B cell (primary cell): ENCODE results near the gene SOX15. TPM values are rescaled to one million over a fixed set of nuclear protein-coding genes. Genes with fewer than 3 reads are reported as not detected.

ENCODE experiments used
- ATAC-seq: fragments of 200-7000 bp; cut with Tn5 transposase; one replicate; pipeline ENCODE4 v1.10.0; 2021; ENCODE audit warnings: low read depth, mild to moderate bottlenecking, moderate number of reproducible peaks, moderate library complexity
- CTCF ChIA-PET: fragments of 350-600 bp; sonication (Branson Sonifier 250); formaldehyde crosslinking; loops from one replicate; lab custom pipeline; 2021; ENCODE audit warnings: antibody characterized with exemption, inconsistent platforms; lab: Charles Lee
- POLR2A ChIA-PET: fragments of 350-600 bp; sonication (Branson Sonifier 250); formaldehyde crosslinking; loops from one replicate; lab custom pipeline; 2021; ENCODE audit warnings: antibody characterized with exemption; lab: Charles Lee
- DNase-seq: peaks from one replicate; pipeline ENCODE4 v3.0.0; 2013
- H2AFZ ChIP-seq: 2 replicates; pipeline ENCODE4 v1.6.1; 2012; ENCODE audit warnings: mild to moderate bottlenecking, low read depth, low read length; ENCODE audit not compliant: insufficient read depth, poor library complexity, severe bottlenecking
- H3K27ac ChIP-seq, 2 donors: 1 replicate in 1 of 2; 2 replicates in 1 of 2; pipeline ENCODE4 v1.5.1; 2012 to 2013; ENCODE audit warnings: low read length in 2 of 2, mild to moderate bottlenecking in 2 of 2, moderate library complexity in 1 of 2
- H3K27me3 ChIP-seq, 4 experiments: fragments of 200-600 bp in 1 of 4; sonication (generic) in 1 of 4; replicated peaks in 1 of 4; 1 replicate in 2 of 4; 2 replicates in 2 of 4; pipeline versions ENCODE4 v1.6.1 to v1.7.0; 2013 to 2016; ENCODE audit warnings: low read length in 3 of 4, mild to moderate bottlenecking in 2 of 4, mixed read lengths in 1 of 4, moderate library complexity in 1 of 4; ENCODE audit not compliant: insufficient read depth in 4 of 4, control insufficient read depth in 3 of 4; ENCODE audit errors: control extremely low read depth in 1 of 4
- H3K36me3 ChIP-seq, 2 experiments: replicated peaks in 1 of 2; 1 replicate in 1 of 2; 2 replicates in 1 of 2; pipeline versions ENCODE4 v1.6.1 to v1.7.1; 2013; ENCODE audit warnings: low read length in 1 of 2; ENCODE audit not compliant: insufficient read depth in 2 of 2, control insufficient read depth in 1 of 2; ENCODE audit errors: control extremely low read depth in 1 of 2, extremely low read depth in 1 of 2
- H3K4me1 ChIP-seq, 2 donors: fragments of 200-600 bp in 1 of 2; sonication (generic) in 1 of 2; 1 replicate in 1 of 2; 2 replicates in 1 of 2; pipeline versions ENCODE4 v1.5.1 to v1.6.1; 2013 to 2017; ENCODE audit warnings: low read length in 2 of 2; ENCODE audit not compliant: control insufficient read depth in 2 of 2, insufficient read depth in 2 of 2
- H3K4me2 ChIP-seq: replicated peaks from 2 replicates; pipeline ENCODE3; 2012; ENCODE audit warnings: mild to moderate bottlenecking, low read depth, low read length; ENCODE audit not compliant: poor library complexity, severe bottlenecking
- H3K4me3 ChIP-seq, 5 experiments: fragments of 200-600 bp in 1 of 5; sonication (generic) in 1 of 5; 1 replicate in 3 of 5; 2 replicates in 2 of 5; pipeline versions ENCODE4 v1.5.1 to v1.7.0; 2011 to 2016; ENCODE audit warnings: low read length in 4 of 5, mild to moderate bottlenecking in 4 of 5, low read depth in 2 of 5, control low read depth in 1 of 5, moderate library complexity in 1 of 5; ENCODE audit not compliant: insufficient read depth in 1 of 5; ENCODE audit errors: control extremely low read depth in 1 of 5, extremely low read depth in 1 of 5
- H3K79me2 ChIP-seq: fragments of 200-600 bp; sonication (generic); one replicate; pipeline ENCODE4 v1.6.0; 2016; ENCODE audit warnings: low read length; ENCODE audit not compliant: control insufficient read depth, insufficient read depth
- H3K9ac ChIP-seq: fragments of 200-600 bp; sonication (generic); 2 replicates; pipeline ENCODE4 v1.6.1; 2017; ENCODE audit warnings: mild to moderate bottlenecking, low read length, moderate library complexity
- H3K9me3 ChIP-seq, 3 donors: one replicate each; pipeline versions ENCODE4 v1.6.1 to v1.7.1; 2013; ENCODE audit warnings: low read length in 2 of 3; ENCODE audit not compliant: control insufficient read depth in 2 of 3, insufficient read depth in 1 of 3; ENCODE audit errors: control extremely low read depth in 1 of 3
- H4K20me1 ChIP-seq: 2 replicates; pipeline ENCODE4 v1.6.0; 2012; ENCODE audit warnings: mild to moderate bottlenecking, low read length; ENCODE audit not compliant: insufficient read depth, control insufficient read depth, poor library complexity, severe bottlenecking
- H3K27ac Mint-ChIP-seq: one replicate; pipeline ENCODE4 v1.8.0; 2021; ENCODE audit warnings: mixed read lengths
- H3K27me3 Mint-ChIP-seq: one replicate; pipeline ENCODE4 v1.8.0; 2021; ENCODE audit warnings: mixed read lengths
- H3K4me1 Mint-ChIP-seq: one replicate; pipeline ENCODE4 v1.8.0; 2021; ENCODE audit warnings: mixed read lengths
- H3K4me3 Mint-ChIP-seq: one replicate; pipeline ENCODE4 v1.8.0; 2021; ENCODE audit warnings: mixed read lengths
- H3K9me3 Mint-ChIP-seq: one replicate; pipeline ENCODE4 v1.8.0; 2022; ENCODE audit warnings: mixed read lengths; ENCODE audit not compliant: insufficient read depth
- CTCF ChIP-seq: fragments of 200-600 bp; IDR thresholded peaks from one replicate; pipeline ENCODE4 v1.8.0; 2022; ENCODE audit warnings: antibody characterized with exemption, mild to moderate bottlenecking
- EZH2 ChIP-seq: IDR thresholded peaks from 2 replicates; pipeline ENCODE4 v1.6.1; 2012; ENCODE audit warnings: borderline replicate concordance, low read depth, mild to moderate bottlenecking, moderate library complexity, low read length; ENCODE audit not compliant: insufficient read depth, poor library complexity, severe bottlenecking
- WGBS: methylation state at CpG from one replicate; pipeline ENCODE4 v1.1.5; 2013; ENCODE audit warnings: missing lambda C conversion rate; ENCODE audit not compliant: insufficient coverage; 5-methylcytosine and 5-hydroxymethylcytosine counted together
- intact Hi-C: fragments of 100-400 bp; cut with micrococcal nuclease; formaldehyde crosslinking; loops from one replicate; pipeline ENCODE4 v1.10.0; 2022
- polyA plus RNA-seq: library from polyadenylated mRNA; depleted of rRNA; stranded (reverse); fragments of >200 nt; gene quantifications from 2 replicates; pipeline ENCODE4 v1.2.3, GENCODE V29; 2012
- total RNA-seq, 2 donors: library from RNA; stranded (reverse); fragments of 120-200 nt in 1 of 2; gene quantifications; 1 replicate in 1 of 2; 2 replicates in 1 of 2; pipeline versions ENCODE4 v1.2.3 to v1.2.4, GENCODE V29; 2013 to 2022

The SOX15 gene
- total and polyA plus RNA-seq, 2 donors (not counting 1 experiment from before 2014, with no cell fraction given) = 0.18 to 0.96 TPM

- Mint-ChIP-seq H3K4me3 (peak within 1 kb of the TSS; percentile 97), H3K27me3 (no peaks in the 10 kb centered on the region), H3K27ac (peak within 1 kb of the TSS; percentile 98), H3K9me3 (no peaks in the 10 kb centered on the region), H3K4me1 (peaks cover 62% of the 10 kb centered on the region)
- peaks cover 0 to 9% of the 10 kb centered on the region in 2 experiments for H3K36me3 ChIP-seq
- 7% methylated on average over 11 of the region's 16 CpGs for WGBS
- POLR2A ChIA-PET = interaction anchor here (0.6 to 4.3 kb wide), 6 partner anchors 9 to 223 kb away, joined by 3 to 32 read pairs (median 6); partner anchors contain the start of gene ACAP1
- peaks cover 32% of the 10 kb centered on the region for H3K79me2 ChIP-seq
- H3K4me2 ChIP-seq = peak within 1 kb of the TSS; percentile 96
- H2AFZ ChIP-seq = peak within 1 kb of the TSS; percentile 92
- H3K9ac ChIP-seq = peak within 1 kb of the TSS; percentile 78
- peaks cover 14% of the 10 kb centered on the region for H4K20me1 ChIP-seq
- DNase-seq = peak; percentile 60
- intact Hi-C loops = no loop called here
- no peaks in the 10 kb centered on the region for H3K27me3 ChIP-seq
- H3K4me3 ChIP-seq = peak within 1 kb of the TSS; percentile 53 to 74 (median 60)
- peak within 1 kb of the TSS; percentile 97 for H3K27ac ChIP-seq
- CTCF ChIA-PET = interaction anchor here (0.7 to 25.0 kb wide), 7 partner anchors 11 to 513 kb away, joined by 3 to 666 read pairs (median 9); partner anchors contain the start of genes MPDU1, TMEM102 and TNFSF12
- H3K4me1 ChIP-seq = peaks cover 44 to 64% of the 10 kb centered on the region in 2 donors
- TF ChIP-seq CTCF = no peak
- TF ChIP-seq EZH2 = no peak
- no peak for ATAC-seq
- no peaks in the 10 kb centered on the region for H3K9me3 ChIP-seq
Measured at GRCh38 chr17:7558544-7559319, 31.2 kb downstream of the SOX15 start, which contains the start of gene TNFSF13. TSS of gene TNFSF13 (plus strand) at chr17:7558750. CDS start at chr17:7559040, 290 bp downstream.
